SK-N-MC (cell line): ENCODE results near the gene BCAS3.
"Not testable (repeated sequence)": the region's sequence is repeated elsewhere in the genome, so short reads cannot be mapped to it uniquely, and the experiment has no call there.

Experiments used
- DNase-seq: peaks from one replicate; pipeline ENCODE4 v3.0.0-alpha.2; 2011; ENCODE audit warnings: low read depth, low spot score
- H3K27ac ChIP-seq: fragments of 200-600 bp; sonication (generic); 2 replicates; pipeline ENCODE4 v1.5.1; 2016; ENCODE audit warnings: mixed run types
- H3K36me3 ChIP-seq: fragments of 200-600 bp; sonication (generic); 2 replicates; pipeline ENCODE4 v1.6.1; 2017; ENCODE audit warnings: antibody characterized with exemption, low read length, mixed read lengths; ENCODE audit not compliant: insufficient read depth
- H3K4me3 ChIP-seq: fragments of 200-600 bp; sonication (generic); 2 replicates; pipeline ENCODE4 v1.5.1; 2016
- H3K9ac ChIP-seq: fragments of 200-600 bp; sonication (generic); 2 replicates; pipeline ENCODE4 v1.8.0; 2017; ENCODE audit warnings: mixed run types, mixed read lengths; ENCODE audit not compliant: insufficient read length
- H3K9me3 ChIP-seq: fragments of 200-600 bp; sonication (generic); 2 replicates; pipeline ENCODE4 v1.6.1; 2017; ENCODE audit warnings: low read depth, mild to moderate bottlenecking, antibody characterized with exemption, low read length, moderate library complexity, mixed read lengths
- EZH2 ChIP-seq: fragments of 200-600 bp; sonication (generic); IDR thresholded peaks from one replicate; pipeline ENCODE4 v1.6.1; 2017; ENCODE audit warnings: antibody characterized with exemption
- FOXP2 ChIP-seq: optimal IDR thresholded peaks from 2 replicates; pipeline ENCODE3; 2011; ENCODE audit warnings: mild to moderate bottlenecking, moderate library complexity; ENCODE audit not compliant: insufficient read depth; ENCODE audit errors: extremely low read length, control extremely low read depth
- POLR2AphosphoS5 ChIP-seq: IDR thresholded peaks from 2 replicates; pipeline ENCODE4 v1.6.1; 2012; ENCODE audit warnings: mild to moderate bottlenecking, low read depth, low read length, borderline replicate concordance

BCAS3 gene

DNA sequence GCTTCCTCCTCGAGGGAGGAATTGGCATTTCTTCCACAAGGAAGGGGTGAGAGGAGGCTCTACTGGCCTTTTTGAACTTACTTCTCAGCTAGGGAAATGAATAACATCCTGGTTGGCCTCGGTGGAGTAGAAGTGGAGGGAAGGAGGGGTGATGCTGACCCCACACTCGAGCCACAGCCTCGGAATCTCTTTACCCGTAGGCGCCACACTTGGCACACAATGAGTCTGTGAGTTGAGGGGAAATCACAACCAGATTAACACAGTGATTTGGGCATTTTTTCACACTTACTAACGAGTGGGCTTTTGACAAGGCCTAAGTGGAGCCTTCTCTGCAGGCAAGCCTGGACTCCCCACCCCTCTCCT, 674.7 kb downstream of the BCAS3 start:
- no peaks in the 10 kb centered on the region for H3K36me3 ChIP-seq
- DNase-seq, result no peak
- H3K27ac ChIP-seq, result no peak overlapping the region
- H3K4me3 ChIP-seq, result no peak overlapping the region
- H3K9ac ChIP-seq, result no peak overlapping the region
- TF ChIP-seq FOXP2, result no peak
- TF ChIP-seq EZH2, result no peak
- no peak for TF ChIP-seq POLR2AphosphoS5
- H3K9me3 ChIP-seq, result no peaks in the 10 kb centered on the region

DNA sequence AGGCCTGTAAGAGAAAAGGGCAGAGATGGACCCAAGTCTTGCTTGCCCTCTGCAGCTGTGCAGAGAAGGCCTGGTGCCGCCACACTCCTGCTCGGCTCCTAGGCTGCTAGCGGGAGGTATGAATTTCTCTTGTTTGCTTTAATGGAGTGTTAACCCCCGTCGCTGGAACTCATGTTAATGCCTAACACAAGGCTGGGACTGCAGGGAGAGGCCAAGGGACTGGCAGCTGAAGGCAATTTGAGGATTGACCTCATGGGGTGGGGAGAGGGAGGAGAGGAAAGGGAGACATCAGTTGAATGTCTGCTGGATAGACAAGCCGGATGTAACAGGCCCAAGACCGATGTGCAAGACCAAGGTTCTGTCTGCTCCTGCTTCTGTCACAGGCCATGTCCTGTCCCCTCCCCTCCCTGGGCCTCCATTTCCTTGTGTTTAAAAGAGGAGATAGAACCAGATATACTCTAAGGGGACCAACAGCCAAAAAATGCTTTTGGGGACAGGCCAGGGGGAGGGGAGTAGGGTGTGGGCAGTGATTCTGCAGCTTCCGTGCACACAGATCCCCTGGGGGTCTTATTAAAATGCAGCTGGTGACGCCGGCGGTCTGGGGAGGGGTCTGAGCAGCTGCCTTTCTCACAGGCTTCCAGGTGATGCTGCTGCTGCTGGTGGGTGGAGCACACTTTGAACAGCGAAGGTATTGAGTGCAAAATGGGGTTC, 675.3 kb downstream of the BCAS3 start:
- Histone ChIP-seq H3K36me3 (no peaks in the 10 kb centered on the region), H3K4me3 (no peak overlapping the region), H3K27ac (no peak overlapping the region), H3K9me3 (no peaks in the 10 kb centered on the region), H3K9ac (no peak overlapping the region)
- no peak for DNase-seq
- TF ChIP-seq FOXP2, result no peak
- TF ChIP-seq POLR2AphosphoS5, result no peak
- TF ChIP-seq EZH2, result no peak

DNA sequence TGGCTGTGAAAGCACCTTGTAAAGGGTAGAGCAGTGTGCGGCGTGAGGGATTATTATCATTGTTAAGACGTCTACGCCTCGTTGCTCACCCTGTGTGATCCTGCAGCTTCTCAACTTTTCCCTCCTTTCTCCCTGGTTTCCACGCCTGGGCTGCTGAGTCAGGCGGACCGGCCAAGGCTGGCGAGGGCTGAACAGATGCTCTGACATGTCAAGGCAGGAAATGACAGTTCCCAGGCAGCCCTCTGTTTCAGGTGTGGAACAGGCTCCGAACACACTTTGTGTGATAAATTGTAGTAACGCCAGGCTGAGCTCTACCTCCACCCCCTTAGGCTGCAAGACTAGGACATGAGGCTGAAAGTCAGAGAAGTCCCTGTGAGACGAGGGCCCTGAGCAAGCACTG, 676.0 kb downstream of the BCAS3 start:
- Histone ChIP-seq H3K36me3 (no peaks in the 10 kb centered on the region), H3K9me3 (no peaks in the 10 kb centered on the region), H3K27ac (no peak overlapping the region), H3K4me3 (no peak overlapping the region), H3K9ac (no peak overlapping the region)
- DNase-seq, result no peak
- TF ChIP-seq FOXP2 (no peak), POLR2AphosphoS5 (no peak), EZH2 (no peak)

DNA sequence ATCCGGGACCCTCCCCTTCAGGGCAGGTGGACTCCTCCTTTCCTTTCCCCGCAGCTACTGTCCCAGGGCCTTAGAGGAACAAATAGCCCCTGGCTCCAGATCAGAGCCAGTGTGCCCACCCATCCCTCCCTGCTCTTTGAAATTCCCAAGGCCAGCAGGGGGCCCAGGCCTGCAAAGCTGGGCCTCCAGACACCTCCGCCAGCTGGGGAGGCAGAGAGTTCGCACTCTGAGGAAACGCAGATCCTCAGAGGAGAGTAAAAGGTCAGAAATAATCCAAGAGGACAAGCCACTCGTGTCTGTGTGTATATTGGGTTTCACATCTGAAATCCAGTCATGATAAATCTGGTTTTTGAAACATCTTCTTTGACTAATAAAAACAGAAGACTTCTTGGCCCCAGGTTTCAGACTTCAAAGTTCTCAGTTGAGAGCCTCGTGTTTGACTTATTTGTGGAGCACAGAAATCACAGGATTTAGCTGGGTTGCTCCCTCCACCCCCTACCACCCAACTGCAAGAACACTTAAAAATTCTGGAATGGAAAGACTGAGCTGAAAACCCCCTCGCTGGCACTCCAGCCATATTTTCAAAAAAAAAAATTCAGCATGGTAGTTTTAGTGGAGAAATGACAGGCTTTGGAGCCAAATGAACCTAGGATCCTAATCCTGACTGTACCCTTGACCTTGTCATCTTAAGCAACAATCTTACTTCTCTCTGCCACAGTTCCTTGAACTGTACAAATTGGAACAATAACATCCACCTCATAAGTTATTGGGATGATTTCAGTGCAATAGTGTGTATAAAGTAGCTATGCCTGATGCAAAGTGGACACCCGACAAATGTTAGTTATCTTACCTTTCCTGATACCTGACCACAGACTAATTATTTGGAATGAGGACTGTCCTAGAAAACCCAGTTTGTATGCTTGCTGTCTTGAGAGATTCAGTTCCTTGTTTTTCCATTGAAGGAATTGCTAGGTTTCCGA, 677.5 kb downstream of the BCAS3 start:
- Histone ChIP-seq H3K9ac (no peak overlapping the region), H3K36me3 (no peaks in the 10 kb centered on the region), H3K4me3 (no peak overlapping the region), H3K27ac (no peak overlapping the region), H3K9me3 (no peaks in the 10 kb centered on the region)
- no peak for DNase-seq
- no peak for TF ChIP-seq FOXP2
- no peak for TF ChIP-seq EZH2
- no peak for TF ChIP-seq POLR2AphosphoS5

DNA sequence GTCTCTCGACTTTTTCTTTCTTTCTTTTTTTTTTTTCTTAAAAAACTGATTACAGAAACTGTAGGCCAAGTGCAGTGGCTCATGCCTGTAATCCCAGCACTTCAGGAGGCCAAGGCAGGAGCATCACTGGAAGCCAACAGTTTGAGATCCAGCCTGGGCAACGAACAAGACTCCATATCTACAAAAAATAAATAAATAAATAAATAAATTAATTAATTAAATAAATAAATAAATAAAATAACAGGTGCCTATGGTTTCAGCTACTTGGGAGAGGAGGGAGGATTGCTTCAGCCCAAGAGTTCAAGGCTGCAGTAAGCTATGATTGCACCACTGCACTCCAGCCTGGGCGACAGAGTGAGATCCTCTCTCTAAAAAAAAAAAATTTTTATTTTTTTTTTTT, 679.4 kb downstream of the BCAS3 start:
- not testable (repeated sequence) for H3K27ac ChIP-seq, H3K4me3 ChIP-seq, H3K9ac ChIP-seq, H3K36me3 ChIP-seq, H3K9me3 ChIP-seq, DNase-seq

DNA sequence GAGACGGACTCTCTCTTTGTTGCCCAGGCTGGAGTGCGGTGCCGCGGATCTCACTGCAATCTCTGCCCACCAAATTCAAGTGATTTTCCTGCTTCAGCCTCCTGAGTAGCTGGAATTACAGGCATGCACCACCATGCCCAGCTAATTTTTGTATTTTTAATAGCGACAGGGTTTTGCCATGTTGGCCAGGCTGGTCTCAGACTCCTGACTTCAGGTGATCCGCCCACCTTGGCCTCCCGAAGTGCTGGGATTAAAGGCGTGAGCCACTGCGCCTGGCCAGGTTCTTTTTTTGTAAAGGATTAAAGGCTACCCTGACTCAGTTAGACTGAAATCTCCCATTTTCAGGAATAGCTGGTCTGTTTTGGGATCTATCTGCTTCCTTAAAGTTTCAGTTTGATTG, 681.9 kb downstream of the BCAS3 start:
- not testable (repeated sequence) for H3K4me3 ChIP-seq, DNase-seq, H3K27ac ChIP-seq, H3K9me3 ChIP-seq, H3K36me3 ChIP-seq, H3K9ac ChIP-seq

DNA sequence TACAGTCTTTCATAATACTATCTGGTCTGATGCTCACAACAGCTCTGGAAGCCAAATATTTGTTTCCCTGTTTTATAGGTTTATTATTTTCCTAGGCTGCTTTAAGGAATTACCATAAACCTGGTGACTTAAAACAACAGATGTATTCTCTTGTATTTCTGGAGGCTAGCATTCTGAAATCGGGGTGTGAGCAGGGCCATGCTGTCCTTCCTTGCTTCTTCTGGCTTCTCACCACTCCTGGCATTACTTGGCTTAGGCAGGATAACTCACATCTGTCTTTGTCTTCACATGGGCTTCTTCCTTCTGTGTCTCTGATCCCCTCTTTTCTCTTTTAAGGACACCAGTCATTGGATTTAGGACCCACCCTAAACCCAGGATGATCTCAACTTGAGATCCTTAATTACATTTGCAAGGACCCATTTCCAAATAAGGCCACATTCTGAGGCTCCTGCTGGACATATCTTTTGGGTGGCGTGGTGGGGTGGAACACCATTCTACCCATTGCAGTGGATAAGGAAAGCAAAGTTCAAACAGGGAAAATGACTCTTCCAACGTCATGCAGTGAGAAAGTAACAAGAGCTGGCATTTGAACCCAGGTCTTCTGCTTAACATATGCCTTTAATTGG, 682.8 kb downstream of the BCAS3 start:
- no peaks in the 10 kb centered on the region for H3K36me3 ChIP-seq
- TF ChIP-seq FOXP2, result no peak
- TF ChIP-seq EZH2, result no peak
- TF ChIP-seq POLR2AphosphoS5, result no peak
- no peak overlapping the region for H3K9ac ChIP-seq
- H3K4me3 ChIP-seq, result no peak overlapping the region
- no peak for DNase-seq
- no peak overlapping the region for H3K27ac ChIP-seq
- no peaks in the 10 kb centered on the region for H3K9me3 ChIP-seq

DNA sequence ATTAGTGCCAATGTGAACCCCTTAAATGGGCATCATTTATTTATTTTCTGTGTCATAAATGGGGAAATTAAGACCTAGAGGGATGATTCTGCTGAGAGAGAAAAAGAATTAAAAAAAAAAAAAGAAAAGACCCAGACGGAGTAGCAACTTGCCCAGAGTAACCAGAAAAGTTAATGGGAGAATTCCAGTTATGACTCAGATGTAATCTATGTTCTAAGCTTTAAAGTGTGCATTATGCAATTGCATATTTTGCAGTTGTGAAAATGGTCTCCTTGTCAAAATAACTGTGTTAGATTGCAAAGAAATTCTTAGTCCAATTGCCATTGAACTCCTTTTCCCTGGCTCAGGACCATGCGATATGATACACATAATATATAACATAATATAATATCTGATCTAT, 683.4 kb downstream of the BCAS3 start:
- DNase-seq, result no peak
- H3K27ac ChIP-seq, result no peak overlapping the region
- H3K36me3 ChIP-seq, result no peaks in the 10 kb centered on the region
- TF ChIP-seq FOXP2 (no peak), POLR2AphosphoS5 (no peak), EZH2 (no peak)
- H3K9ac ChIP-seq, result no peak overlapping the region
- H3K4me3 ChIP-seq, result no peak overlapping the region
- H3K9me3 ChIP-seq, result no peaks in the 10 kb centered on the region
